ENCODE data around the gene KCNA10. TPM values are rescaled to one million over a fixed set of nuclear protein-coding genes. Genes with fewer than 3 reads are reported as not detected.

The KCNA10 gene
- total and polyA plus RNA-seq, 8 donors, result not detected

GRCh38 chr1:110485725-110486124 is 33.2 kb downstream of the KCNA10 start:
- intact Hi-C loops (cut with DNase I), result no loop called here
- no peak overlapping the region for H3K4me3 ChIP-seq
- WGBS, 2 donors, result 44 to 51% methylated on average over 2 of the region's 2 CpGs
- no peak for ATAC-seq
- TF ChIP-seq CTCF (IDR thresholded peaks at IDR 0.05), result no peak
- H3K4me1 ChIP-seq, result no peaks in the 10 kb centered on the region
- H3K36me3 ChIP-seq, result no peaks in the 10 kb centered on the region
- FAIRE-seq, result no peak
- H3K27ac ChIP-seq, result no peak overlapping the region
- no peaks in the 10 kb centered on the region for H3K27me3 ChIP-seq
- H3K9me3 ChIP-seq, result no peaks in the 10 kb centered on the region
- no peak for DNase-seq

DNA sequence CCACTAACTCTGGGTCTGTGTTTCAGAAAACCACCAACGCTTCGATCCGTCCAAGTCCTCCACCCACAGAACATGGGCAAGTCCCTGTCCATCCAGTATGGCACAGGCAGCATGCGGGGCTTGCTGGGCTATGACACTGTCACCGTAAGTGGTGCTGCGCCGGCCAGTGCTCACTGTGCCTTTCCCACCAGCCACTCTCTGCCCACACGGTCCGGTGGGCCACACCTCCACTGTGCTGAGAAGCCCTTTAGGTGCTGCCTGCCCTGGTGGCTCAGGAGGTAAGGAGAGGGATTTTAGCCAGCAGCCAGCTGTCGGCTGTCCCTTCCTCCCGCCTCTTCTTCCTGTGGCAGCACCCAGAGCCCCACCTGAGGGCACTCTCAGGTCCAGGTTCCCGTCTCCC is 34.2 kb downstream of the KCNA10 start:
- WGBS, 2 donors, result 78% methylated on average over 12 of the region's 12 CpGs
- DNase-seq (no peak), ATAC-seq (no peak), FAIRE-seq (no peak)
- H3K4me3 ChIP-seq, result no peak overlapping the region
- H3K4me1 ChIP-seq, result no peaks in the 10 kb centered on the region
- no peak for TF ChIP-seq CTCF (IDR thresholded peaks at IDR 0.05)
- H3K9me3 ChIP-seq, result no peaks in the 10 kb centered on the region
- H3K27me3 ChIP-seq, result no peaks in the 10 kb centered on the region
- intact Hi-C loops (cut with DNase I), result no loop called here
- H3K36me3 ChIP-seq, result no peaks in the 10 kb centered on the region
- H3K27ac ChIP-seq, result no peak overlapping the region

- Histone ChIP-seq H3K9me3 (no peaks in the 10 kb centered on the region), H3K4me3 (no peak overlapping the region), H3K4me1 (peaks cover 0 to under 1% (median 0%) of the 10 kb centered on the region in 3 donors), H3K27ac (no peak overlapping the region), H3K36me3 (no peaks in the 10 kb centered on the region), H3K27me3 (no peaks in the 10 kb centered on the region)
- ATAC-seq (no peak), DNase-seq (no peak), FAIRE-seq (no peak)
- WGBS, 2 donors, result 59 to 65% methylated on average over 9 of the region's 9 CpGs
- TF ChIP-seq CTCF (IDR thresholded peaks at IDR 0.05), result no peak
- intact Hi-C loops (cut with DNase I), result no loop called here
These were observed 35.7 kb downstream of the KCNA10 start for GRCh38 chr1:110483308-110483685.

GRCh38 chr1:110482662-110483307 is 36.2 kb downstream of the KCNA10 start:
- WGBS, 2 donors, result 48 to 55% methylated on average over 18 of the region's 18 CpGs
- no peaks in the 10 kb centered on the region for H3K27me3 ChIP-seq

More at GRCh38 chr1:110482662-110483307, 36.2 kb downstream of the KCNA10 start:
- TF ChIP-seq CTCF (IDR thresholded peaks at IDR 0.05), result no peak
- Histone ChIP-seq H3K4me1 (peaks cover 0 to 6% (median 0%) of the 10 kb centered on the region in 3 donors), H3K36me3 (no peaks in the 10 kb centered on the region), H3K9me3 (no peaks in the 10 kb centered on the region), H3K27ac (no peak overlapping the region), H3K4me3 (no peak overlapping the region)
- FAIRE-seq, result no peak
- no peak for DNase-seq
- intact Hi-C loops (cut with DNase I), result no loop called here
- ATAC-seq, result no peak
